Activated T-cell treated with anti-CD3 and anti-CD28 coated beads, Interleukin-2, amount 50 U/mL, for 72 hours (primary cell): ENCODE data around the gene TC2N. TPM values are rescaled to one million over a fixed set of nuclear protein-coding genes. Genes with fewer than 3 reads are reported as not detected.
"Not testable (repeated sequence)": the region's sequence is repeated elsewhere in the genome, so short reads cannot be mapped to it uniquely, and the experiment has no call there.

Experiments used
- ATAC-seq, 2 donors: fragments of 150-1000 bp; cut with Tn5 transposase; replicated peaks in 1 of 2; 2 replicates each; pipeline ENCODE4 v1.10.0; 2021; ENCODE audit warnings: moderate library complexity in 2 of 2, mild to moderate bottlenecking in 1 of 2
- DNase-seq, 2 donors: peaks; one replicate each; pipeline ENCODE4 v3.0.0; 2021 to 2022; ENCODE audit warnings: mixed read lengths in 1 of 2
- H3K27ac Mint-ChIP-seq: one replicate; pipeline ENCODE4 v1.8.0; 2022; ENCODE audit warnings: mild to moderate bottlenecking, moderate library complexity, mixed read lengths
- H3K27me3 Mint-ChIP-seq: one replicate; pipeline ENCODE4 v1.8.0; 2022; ENCODE audit warnings: low read depth, mixed read lengths
- H3K36me3 Mint-ChIP-seq, 2 donors: one replicate each; pipeline ENCODE4 v1.8.0; 2022; ENCODE audit warnings: mixed read lengths in 2 of 2, mild to moderate bottlenecking in 1 of 2; ENCODE audit not compliant: insufficient read depth in 2 of 2
- H3K4me1 Mint-ChIP-seq: one replicate; pipeline ENCODE4 v1.8.0; 2022; ENCODE audit warnings: low read depth, mixed read lengths
- H3K4me3 Mint-ChIP-seq, 2 donors: one replicate each; pipeline ENCODE4 v1.8.0; 2022; ENCODE audit warnings: mild to moderate bottlenecking in 2 of 2, mixed read lengths in 2 of 2, moderate library complexity in 2 of 2
- H3K9me3 Mint-ChIP-seq, 2 donors: one replicate each; pipeline ENCODE4 v1.8.0; 2022; ENCODE audit warnings: mixed read lengths in 2 of 2
- total RNA-seq, 2 donors: library from RNA; stranded (reverse); gene quantifications; one replicate each; pipeline ENCODE4 v1.2.3, GENCODE V29; 2022

Gene TC2N
- total RNA-seq, 2 donors from 2014 or later: 38.1 to 55.4 TPM

GRCh38 chr14:91830777-91831176 is 36.6 kb downstream of the TC2N start:
- ATAC-seq (peak; percentile 50 to 87), DNase-seq (peak; percentile 14 to 36)
- Mint-ChIP-seq H3K4me3 (peak overlapping the region in 1 of 2 donors; percentile 61), H3K9me3 (peaks cover 0 to 2% of the 10 kb centered on the region in 2 donors), H3K27me3 (no peaks in the 10 kb centered on the region), H3K36me3 (peaks cover 1 to 3% of the 10 kb centered on the region in 2 donors), H3K4me1 (peaks cover 48% of the 10 kb centered on the region), H3K27ac (no peak overlapping the region)

GRCh38 chr14:91829511-91829910 is 37.8 kb downstream of the TC2N start:
- Mint-ChIP-seq H3K4me3 (peak overlapping the region in 1 of 2 donors; percentile 65), H3K4me1 (peaks cover 43% of the 10 kb centered on the region)

GRCh38 chr14:91827746-91828145 is 39.6 kb downstream of the TC2N start:
- peaks cover 0 to 2% of the 10 kb centered on the region in 2 donors for H3K9me3 Mint-ChIP-seq
- no peak for DNase-seq
- no peak overlapping the region for H3K4me3 Mint-ChIP-seq
- H3K27me3 Mint-ChIP-seq: no peaks in the 10 kb centered on the region
- H3K36me3 Mint-ChIP-seq: peaks cover 3 to 4% of the 10 kb centered on the region in 2 donors
- no peak for ATAC-seq
- peaks cover 37% of the 10 kb centered on the region for H3K4me1 Mint-ChIP-seq
- peak overlapping the region; percentile 26 for H3K27ac Mint-ChIP-seq

More at GRCh38 chr14:91829511-91829910, 37.8 kb downstream of the TC2N start:
- ATAC-seq: no peak
- Mint-ChIP-seq H3K27me3 (no peaks in the 10 kb centered on the region), H3K36me3 (peaks cover 3 to 4% of the 10 kb centered on the region in 2 donors), H3K9me3 (peaks cover 0 to 2% of the 10 kb centered on the region in 2 donors), H3K27ac (peak overlapping the region; percentile 96)
- no peak for DNase-seq

GRCh38 chr14:91817566-91818325 is 49.6 kb downstream of the TC2N start:
- peak; percentile 60 to 77 for ATAC-seq
- peak in 1 of 2 donors; percentile 31 for DNase-seq
- H3K27me3 Mint-ChIP-seq: no peaks in the 10 kb centered on the region

GRCh38 chr14:91814317-91814716 is 53.0 kb downstream of the TC2N start:
- Mint-ChIP-seq H3K36me3 (peaks cover 16 to 26% of the 10 kb centered on the region in 2 donors), H3K4me1 (peaks cover 45% of the 10 kb centered on the region), H3K9me3 (peaks cover 2 to 6% of the 10 kb centered on the region in 2 donors), H3K27ac (peak overlapping the region; percentile 48), H3K4me3 (peak overlapping the region in 1 of 2 donors; percentile 6), H3K27me3 (no peaks in the 10 kb centered on the region)
- DNase-seq (no peak), ATAC-seq (no peak)

More at GRCh38 chr14:91817566-91818325, 49.6 kb downstream of the TC2N start:
- H3K36me3 Mint-ChIP-seq: peaks cover 8 to 20% of the 10 kb centered on the region in 2 donors
- peaks cover 0 to 3% of the 10 kb centered on the region in 2 donors for H3K9me3 Mint-ChIP-seq
- peak overlapping the region; percentile 33 to 66 for H3K4me3 Mint-ChIP-seq
- peak overlapping the region; percentile 83 for H3K27ac Mint-ChIP-seq
- peaks cover 45% of the 10 kb centered on the region for H3K4me1 Mint-ChIP-seq

GRCh38 chr14:91810699-91811098 is 56.6 kb downstream of the TC2N start:
- peaks cover 14 to 20% of the 10 kb centered on the region in 2 donors for H3K9me3 Mint-ChIP-seq
- ATAC-seq (no peak), DNase-seq (no peak)
- peaks cover 32 to 55% of the 10 kb centered on the region in 2 donors for H3K36me3 Mint-ChIP-seq
- H3K27ac Mint-ChIP-seq: peak overlapping the region; percentile 47
- H3K4me1 Mint-ChIP-seq: peaks cover 20% of the 10 kb centered on the region
- no peaks in the 10 kb centered on the region for H3K27me3 Mint-ChIP-seq
- no peak overlapping the region for H3K4me3 Mint-ChIP-seq

- no peaks in the 10 kb centered on the region for H3K4me1 Mint-ChIP-seq
- H3K9me3 Mint-ChIP-seq: peaks cover 18 to 20% of the 10 kb centered on the region in 2 donors
- no peak overlapping the region for H3K4me3 Mint-ChIP-seq
- ATAC-seq (no peak), DNase-seq (no peak)
- H3K27ac Mint-ChIP-seq: no peak overlapping the region
- peaks cover 30 to 51% of the 10 kb centered on the region in 2 donors for H3K36me3 Mint-ChIP-seq
- no peaks in the 10 kb centered on the region for H3K27me3 Mint-ChIP-seq
These were observed 60.6 kb downstream of the TC2N start for GRCh38 chr14:91806716-91807115.

GRCh38 chr14:91806094-91806493 is 61.2 kb downstream of the TC2N start:
- not testable (repeated sequence) for H3K27me3 Mint-ChIP-seq, H3K4me1 Mint-ChIP-seq, H3K27ac Mint-ChIP-seq, DNase-seq, ATAC-seq, H3K4me3 Mint-ChIP-seq
- peaks cover 18 to 20% of the 10 kb centered on the region in 2 donors for H3K9me3 Mint-ChIP-seq
- peaks cover 30 to 49% of the 10 kb centered on the region in 2 donors for H3K36me3 Mint-ChIP-seq

GRCh38 chr14:91805659-91806058 is 61.7 kb downstream of the TC2N start:
- no peaks in the 10 kb centered on the region for H3K4me1 Mint-ChIP-seq
- peaks cover 28 to 44% of the 10 kb centered on the region in 2 donors for H3K36me3 Mint-ChIP-seq

GRCh38 chr14:91801358-91801757 is 66.0 kb downstream of the TC2N start:
- Mint-ChIP-seq H3K4me1 (peaks cover 20% of the 10 kb centered on the region), H3K27ac (peak overlapping the region; percentile 80), H3K27me3 (no peaks in the 10 kb centered on the region), H3K9me3 (peaks cover 7 to 10% of the 10 kb centered on the region in 2 donors), H3K4me3 (no peak overlapping the region), H3K36me3 (peaks cover 8 to 10% of the 10 kb centered on the region in 2 donors)
- ATAC-seq (no peak), DNase-seq (no peak)

More at GRCh38 chr14:91805659-91806058, 61.7 kb downstream of the TC2N start:
- DNase-seq (no peak), ATAC-seq (no peak)
- Mint-ChIP-seq H3K27me3 (no peaks in the 10 kb centered on the region), H3K4me3 (no peak overlapping the region), H3K9me3 (peaks cover 18 to 20% of the 10 kb centered on the region in 2 donors), H3K27ac (no peak overlapping the region)

GRCh38 chr14:91796617-91797347 is 70.6 kb downstream of the TC2N start:
- Mint-ChIP-seq H3K27me3 (no peaks in the 10 kb centered on the region), H3K27ac (peak overlapping the region; percentile 74), H3K4me3 (peak overlapping the region in 1 of 2 donors; percentile 19), H3K4me1 (peaks cover 36% of the 10 kb centered on the region), H3K9me3 (no peaks in the 10 kb centered on the region), H3K36me3 (peaks cover 5 to 9% of the 10 kb centered on the region in 2 donors)
- no peak for DNase-seq
- ATAC-seq: peak in 1 of 2 donors; percentile 21

- no peak for DNase-seq
- ATAC-seq: peak in 1 of 2 donors; percentile 58
- Mint-ChIP-seq H3K4me3 (peak overlapping the region; percentile 28 to 89), H3K4me1 (peaks cover 36% of the 10 kb centered on the region), H3K27ac (peak overlapping the region; percentile 98), H3K27me3 (no peaks in the 10 kb centered on the region), H3K9me3 (no peaks in the 10 kb centered on the region), H3K36me3 (peaks cover 5 to 9% of the 10 kb centered on the region in 2 donors)
These were observed 73.6 kb downstream of the TC2N start for GRCh38 chr14:91793704-91794103.

GRCh38 chr14:91786188-91786587 is 81.1 kb downstream of the TC2N start:
- H3K4me3 Mint-ChIP-seq: no peak overlapping the region
- DNase-seq (no peak), ATAC-seq (no peak)
- no peaks in the 10 kb centered on the region for H3K9me3 Mint-ChIP-seq
- no peaks in the 10 kb centered on the region for H3K4me1 Mint-ChIP-seq
- H3K27ac Mint-ChIP-seq: peak overlapping the region; percentile 7
- no peaks in the 10 kb centered on the region for H3K36me3 Mint-ChIP-seq
- H3K27me3 Mint-ChIP-seq: no peaks in the 10 kb centered on the region
